SH-SY5Y (cell line): ENCODE data around the gene NOD1.

Experiments
- GATA2 ChIP-seq: IDR thresholded peaks from 2 replicates; pipeline ENCODE4 v1.6.1; 2011; ENCODE audit warnings: mild to moderate bottlenecking, low read depth, low read length
- GATA3 ChIP-seq: IDR thresholded peaks from 2 replicates; pipeline ENCODE4 v1.6.1; 2011; ENCODE audit warnings: low read depth, mild to moderate bottlenecking, low read length, moderate library complexity

DNA sequence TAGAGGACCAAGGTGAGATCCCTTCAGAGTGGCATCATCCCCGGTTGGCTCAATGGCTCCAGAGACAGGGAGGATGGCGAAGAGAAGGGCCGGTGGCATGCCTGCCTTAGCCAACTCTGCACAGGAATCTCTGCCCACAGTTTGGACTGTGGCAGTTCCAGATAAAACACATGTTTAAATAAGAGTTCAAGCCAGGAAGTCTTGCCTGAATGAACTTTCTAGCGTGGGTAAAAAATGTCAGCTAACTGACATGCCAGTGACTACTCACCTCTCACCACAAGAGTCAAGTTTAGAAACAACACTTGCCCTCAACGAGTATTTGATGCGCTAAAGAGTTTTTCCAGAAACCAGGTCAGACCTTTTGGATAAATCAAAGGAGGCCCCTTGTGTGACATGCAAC is 3.0 kb downstream of the NOD1 start:
- TF ChIP-seq GATA2: no peak
- no peak for TF ChIP-seq GATA3
